CD14-positive monocyte (primary cell): ENCODE measurements around the gene MGAT5B. TPM values are rescaled to one million over a fixed set of nuclear protein-coding genes. Genes with fewer than 3 reads are reported as not detected.

Source experiments
- DNase-seq, 3 donors: peaks; one replicate each; pipeline ENCODE4 v3.0.0-alpha.2; 2011 to 2022
- H2AFZ ChIP-seq: 2 replicates; pipeline ENCODE4 v1.6.0; 2012; ENCODE audit warnings: mild to moderate bottlenecking, low read depth, low read length, inconsistent platforms; ENCODE audit not compliant: insufficient read depth, poor library complexity, severe bottlenecking
- H3K27ac ChIP-seq, 2 donors: 1 replicate in 1 of 2; 2 replicates in 1 of 2; pipeline ENCODE4 v1.5.1; 2012 to 2013; ENCODE audit warnings: low read length in 2 of 2, control low read depth in 1 of 2, inconsistent platforms in 1 of 2, low read depth in 1 of 2, mild to moderate bottlenecking in 1 of 2
- H3K27me3 ChIP-seq, 2 donors: one replicate each; pipeline versions ENCODE4 v1.6.0 to v1.6.1; 2011 to 2013; ENCODE audit warnings: low read length in 2 of 2; ENCODE audit not compliant: control insufficient read depth in 2 of 2, insufficient read depth in 2 of 2
- H3K36me3 ChIP-seq, 2 donors: replicated peaks in 1 of 2; 1 replicate in 1 of 2; 2 replicates in 1 of 2; pipeline versions ENCODE4 v1.5.1 to v1.6.1; 2012 to 2013; ENCODE audit warnings: low read length in 2 of 2, control low read depth in 1 of 2, inconsistent platforms in 1 of 2, mild to moderate bottlenecking in 1 of 2; ENCODE audit not compliant: insufficient read depth in 2 of 2, control insufficient read depth in 1 of 2
- H3K4me1 ChIP-seq, 2 donors: 1 replicate in 1 of 2; 2 replicates in 1 of 2; pipeline versions ENCODE4 v1.5.1 to v1.6.1; 2012 to 2013; ENCODE audit warnings: low read length in 2 of 2, control low read depth in 1 of 2, inconsistent platforms in 1 of 2, mild to moderate bottlenecking in 1 of 2, moderate library complexity in 1 of 2; ENCODE audit not compliant: insufficient read depth in 2 of 2, control insufficient read depth in 1 of 2
- H3K4me2 ChIP-seq: replicated peaks from 2 replicates; pipeline ENCODE3; 2012; ENCODE audit warnings: low read length, moderate library complexity, mild to moderate bottlenecking; ENCODE audit not compliant: poor library complexity, severe bottlenecking; ENCODE audit errors: extremely low read depth
- H3K4me3 ChIP-seq, 3 experiments: fragments of 200-600 bp in 1 of 3; sonication (generic) in 1 of 3; replicated peaks in 1 of 3; 1 replicate in 2 of 3; 2 replicates in 1 of 3; pipeline ENCODE4 v1.5.1; 2011 to 2013; ENCODE audit warnings: low read length in 3 of 3, mild to moderate bottlenecking in 3 of 3, control low read depth in 2 of 3, low read depth in 2 of 3, inconsistent platforms in 1 of 3, moderate library complexity in 1 of 3
- H3K79me2 ChIP-seq: 2 replicates; pipeline ENCODE4 v1.6.0; 2012; ENCODE audit warnings: mild to moderate bottlenecking, control low read depth, inconsistent platforms, low read length, moderate library complexity; ENCODE audit not compliant: insufficient read depth
- H3K9ac ChIP-seq: 2 replicates; pipeline ENCODE4 v1.6.0; 2017; ENCODE audit warnings: low read length, mild to moderate bottlenecking; ENCODE audit not compliant: insufficient read depth, poor library complexity, severe bottlenecking
- H3K9me3 ChIP-seq, 2 donors: replicated peaks in 1 of 2; 1 replicate in 1 of 2; 2 replicates in 1 of 2; pipeline versions ENCODE4 v1.5.1 to v1.6.1; 2012 to 2013; ENCODE audit warnings: low read length in 2 of 2, control low read depth in 1 of 2; ENCODE audit not compliant: control insufficient read depth in 1 of 2, insufficient read depth in 1 of 2
- H4K20me1 ChIP-seq: 2 replicates; pipeline ENCODE4 v1.6.0; 2012; ENCODE audit warnings: mild to moderate bottlenecking, low read length, control low read depth, moderate library complexity; ENCODE audit not compliant: insufficient read depth
- H3K27ac Mint-ChIP-seq, 7 donors: one replicate each; pipeline ENCODE4 v1.8.0; 2020; ENCODE audit warnings: mild to moderate bottlenecking in 7 of 7, mixed read lengths in 7 of 7, moderate library complexity in 6 of 7, inconsistent platforms in 2 of 7
- H3K27me3 Mint-ChIP-seq, 3 donors: one replicate each; pipeline ENCODE4 v1.8.0; 2021 to 2022; ENCODE audit warnings: low read depth in 3 of 3, mild to moderate bottlenecking in 3 of 3, mixed read lengths in 3 of 3, moderate library complexity in 3 of 3, inconsistent platforms in 1 of 3
- H3K36me3 Mint-ChIP-seq, 2 donors: one replicate each; pipeline ENCODE4 v1.8.0; 2020; ENCODE audit warnings: mixed read lengths in 2 of 2, inconsistent platforms in 1 of 2, mild to moderate bottlenecking in 1 of 2
- H3K4me1 Mint-ChIP-seq: one replicate; pipeline ENCODE4 v1.8.0; 2020; ENCODE audit warnings: mild to moderate bottlenecking, mixed read lengths
- H3K4me3 Mint-ChIP-seq, 2 donors: one replicate each; pipeline ENCODE4 v1.8.0; 2020; ENCODE audit warnings: mild to moderate bottlenecking in 2 of 2, mixed read lengths in 2 of 2, moderate library complexity in 1 of 2
- H3K9me3 Mint-ChIP-seq, 7 donors: one replicate each; pipeline ENCODE4 v1.8.0; 2020 to 2022; ENCODE audit warnings: mixed read lengths in 7 of 7, mild to moderate bottlenecking in 6 of 7, moderate library complexity in 6 of 7, inconsistent platforms in 2 of 7
- WGBS: methylation state at CpG from one replicate; pipeline ENCODE4 v1.1.5; 2013; ENCODE audit warnings: missing lambda C conversion rate; ENCODE audit not compliant: insufficient coverage; 5-methylcytosine and 5-hydroxymethylcytosine counted together
- intact Hi-C, 2 donors: fragments of 100-400 bp; cut with micrococcal nuclease; formaldehyde crosslinking; loops; one replicate each; pipeline versions ENCODE4 v1.15.0 to v1.15.1; 2023
- polyA plus RNA-seq, 3 donors: library from polyadenylated mRNA; depleted of rRNA in 1 of 3; unstranded in 2 of 3; stranded (reverse) in 1 of 3; fragments of 300-500 nt in 2 of 3; fragments of >200 nt in 1 of 3; fragmentation: Illumina TruSeq in 2 of 3; gene quantifications; 1 replicate in 2 of 3; 2 replicates in 1 of 3; pipeline ENCODE4 v1.2.3, GENCODE V29; 2012 to 2021
- TF ChIP-seq, protein P1 (sequence below): fragments of 200-600 bp; IDR thresholded peaks from one replicate; pipeline ENCODE4 v1.8.0; 2022; ENCODE audit warnings: antibody characterized with exemption, mild to moderate bottlenecking

Gene MGAT5B
- polyA plus RNA-seq, 3 donors: not detected

DNA sequence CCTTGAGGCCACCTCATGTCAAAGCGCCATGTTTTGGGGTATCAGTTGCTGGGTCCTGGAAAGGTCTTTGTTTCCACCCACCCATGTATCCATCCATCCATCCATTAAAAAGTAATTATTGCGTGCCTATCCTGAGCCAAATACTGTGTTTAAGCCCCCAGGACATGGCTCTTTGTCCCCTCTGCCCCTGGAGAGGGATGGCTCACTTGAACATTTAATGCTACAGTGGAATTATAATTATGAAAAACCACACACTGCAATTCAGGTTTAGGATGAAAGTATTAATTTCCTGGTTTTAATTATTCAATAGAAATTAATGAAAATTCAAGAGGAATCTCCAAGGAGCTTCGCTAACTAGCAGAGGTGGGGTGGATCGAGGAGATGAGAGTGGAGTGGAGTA, 97.8 kb downstream of the MGAT5B start:
- peaks cover 0 to 8% (median 2%) of the 10 kb centered on the region in 7 donors for H3K9me3 Mint-ChIP-seq
- intact Hi-C loops: no loop called here
- Histone ChIP-seq H4K20me1 (no peaks in the 10 kb centered on the region), H3K27ac (no peak overlapping the region), H3K79me2 (no peaks in the 10 kb centered on the region), H3K4me1 (peaks cover 0 to 10% of the 10 kb centered on the region in 2 donors), H3K9ac (no peak overlapping the region), H3K36me3 (no peaks in the 10 kb centered on the region), H3K9me3 (peaks cover 0 to 3% of the 10 kb centered on the region in 2 donors), H3K4me2 (no peak overlapping the region), H2AFZ (no peak overlapping the region), H3K27me3 (peaks cover 12 to 42% of the 10 kb centered on the region in 2 donors), H3K4me3 (no peak overlapping the region)
- WGBS: 90% methylated on average over 2 of the region's 4 CpGs
- no peak for DNase-seq
- no peak overlapping the region for H3K4me3 Mint-ChIP-seq
- H3K27me3 Mint-ChIP-seq: peaks cover 38 to 52% (median 48%) of the 10 kb centered on the region in 3 donors
- H3K4me1 Mint-ChIP-seq: peaks cover 15% of the 10 kb centered on the region
- no peaks in the 10 kb centered on the region for H3K36me3 Mint-ChIP-seq
- no peak overlapping the region for H3K27ac Mint-ChIP-seq
- TF ChIP-seq, protein P1, sequence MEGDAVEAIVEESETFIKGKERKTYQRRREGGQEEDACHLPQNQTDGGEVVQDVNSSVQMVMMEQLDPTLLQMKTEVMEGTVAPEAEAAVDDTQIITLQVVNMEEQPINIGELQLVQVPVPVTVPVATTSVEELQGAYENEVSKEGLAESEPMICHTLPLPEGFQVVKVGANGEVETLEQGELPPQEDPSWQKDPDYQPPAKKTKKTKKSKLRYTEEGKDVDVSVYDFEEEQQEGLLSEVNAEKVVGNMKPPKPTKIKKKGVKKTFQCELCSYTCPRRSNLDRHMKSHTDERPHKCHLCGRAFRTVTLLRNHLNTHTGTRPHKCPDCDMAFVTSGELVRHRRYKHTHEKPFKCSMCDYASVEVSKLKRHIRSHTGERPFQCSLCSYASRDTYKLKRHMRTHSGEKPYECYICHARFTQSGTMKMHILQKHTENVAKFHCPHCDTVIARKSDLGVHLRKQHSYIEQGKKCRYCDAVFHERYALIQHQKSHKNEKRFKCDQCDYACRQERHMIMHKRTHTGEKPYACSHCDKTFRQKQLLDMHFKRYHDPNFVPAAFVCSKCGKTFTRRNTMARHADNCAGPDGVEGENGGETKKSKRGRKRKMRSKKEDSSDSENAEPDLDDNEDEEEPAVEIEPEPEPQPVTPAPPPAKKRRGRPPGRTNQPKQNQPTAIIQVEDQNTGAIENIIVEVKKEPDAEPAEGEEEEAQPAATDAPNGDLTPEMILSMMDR: no peak

DNA sequence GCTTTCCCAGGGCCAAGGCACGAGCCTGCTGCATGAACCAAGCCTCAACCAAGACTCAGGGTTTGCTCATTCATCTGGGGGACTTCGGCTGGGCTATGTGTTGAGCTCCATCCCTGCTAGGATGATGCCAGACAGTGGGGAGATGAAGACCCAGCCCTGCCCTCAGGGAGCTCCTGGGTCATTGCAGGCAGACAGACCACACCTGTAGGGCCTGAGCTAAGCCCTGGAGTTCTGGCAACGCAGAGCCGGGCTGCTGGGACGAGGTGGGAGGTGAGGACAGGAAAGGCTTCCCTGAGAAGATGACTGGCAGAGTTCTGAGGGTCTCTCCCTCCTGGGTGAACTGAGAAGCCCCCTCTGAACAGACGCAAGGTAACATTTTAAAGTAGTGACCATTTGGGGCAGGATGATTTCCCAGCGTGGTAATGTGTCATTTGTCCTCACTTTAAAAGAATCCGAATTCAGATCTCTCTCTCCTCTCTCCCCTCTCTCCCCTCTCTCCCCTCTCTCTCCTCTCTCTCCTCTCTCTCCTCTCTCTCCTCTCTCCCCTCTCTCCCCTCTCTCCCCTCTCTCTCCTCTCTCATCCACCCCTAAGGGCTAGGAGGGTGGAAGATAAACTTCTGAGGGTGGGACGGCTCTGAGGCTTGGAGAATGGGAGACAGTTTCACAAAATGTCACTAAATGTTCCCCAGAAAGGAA, 98.4 kb downstream of the MGAT5B start:
- Histone ChIP-seq H3K4me2 (no peak overlapping the region), H3K27ac (no peak overlapping the region), H3K9me3 (peaks cover 0 to 3% of the 10 kb centered on the region in 2 donors), H3K9ac (no peak overlapping the region), H3K4me3 (no peak overlapping the region), H4K20me1 (no peaks in the 10 kb centered on the region), H3K27me3 (peaks cover 12 to 42% of the 10 kb centered on the region in 2 donors), H3K79me2 (no peaks in the 10 kb centered on the region), H3K36me3 (no peaks in the 10 kb centered on the region), H3K4me1 (peaks cover 0 to 10% of the 10 kb centered on the region in 2 donors), H2AFZ (no peak overlapping the region)
- DNase-seq: no peak
- Mint-ChIP-seq H3K27me3 (peaks cover 38 to 57% (median 51%) of the 10 kb centered on the region in 3 donors), H3K4me3 (no peak overlapping the region), H3K36me3 (no peaks in the 10 kb centered on the region), H3K9me3 (peaks cover 0 to 8% (median 2%) of the 10 kb centered on the region in 7 donors), H3K4me1 (peaks cover 15% of the 10 kb centered on the region), H3K27ac (no peak overlapping the region)
- intact Hi-C loops: no loop called here
- TF ChIP-seq, protein P1: no peak
- WGBS: 98% methylated on average over 5 of the region's 9 CpGs
